Skin epidermis (tissue), 12 donors: ENCODE results near the gene LSMEM2.

ENCODE experiments used
- H3K27ac ChIP-seq, 21 experiments: fragments of 200-600 bp; sonication (generic) in 11 of 21; one replicate each; pipeline ENCODE4 v1.5.0; 2020; ENCODE audit warnings: mild to moderate bottlenecking in 3 of 21, inconsistent platforms in 2 of 21, moderate library complexity in 2 of 21
- H3K4me3 ChIP-seq, 7 experiments: fragments of 200-600 bp; sonication (generic) in 2 of 7; one replicate each; pipeline ENCODE4 v1.5.0; 2020; ENCODE audit warnings: inconsistent platforms in 2 of 7, mild to moderate bottlenecking in 2 of 7, moderate library complexity in 1 of 7

LSMEM2 gene

GRCh38 chr3:50278880-50279224 is at the start of gene LSMEM2:
LSMEM2 (plus strand) TSS chr3:50279087; CDS start chr3:50279114, 27 bp downstream.
- H3K4me3 ChIP-seq, result no peak within 1 kb of the TSS
- no peak within 1 kb of the TSS for H3K27ac ChIP-seq

GRCh38 chr3:50229490-50229889 is 49.4 kb upstream of the LSMEM2 start:
- Histone ChIP-seq H3K27ac (peak overlapping the region in 20 of 21 experiments; percentile 17 to 92 (median 52)), H3K4me3 (no peak overlapping the region)

GRCh38 chr3:50230104-50230793 is 48.6 kb upstream of the LSMEM2 start:
- H3K4me3 ChIP-seq, result no peak overlapping the region
- H3K27ac ChIP-seq, result peak overlapping the region in 20 of 21 experiments; percentile 17 to 92 (median 52)

- Histone ChIP-seq H3K4me3 (no peak overlapping the region), H3K27ac (peak overlapping the region in 10 of 21 experiments; percentile 17 to 92 (median 56))
Observed at GRCh38 chr3:50230794-50231125, 48.1 kb upstream of the LSMEM2 start.

- Histone ChIP-seq H3K27ac (no peak overlapping the region), H3K4me3 (no peak overlapping the region)
Observed at GRCh38 chr3:50231581-50231980, 47.3 kb upstream of the LSMEM2 start.

GRCh38 chr3:50232303-50232702 is 46.6 kb upstream of the LSMEM2 start:
- no peak overlapping the region for H3K4me3 ChIP-seq
- no peak overlapping the region for H3K27ac ChIP-seq

- Histone ChIP-seq H3K27ac (no peak overlapping the region), H3K4me3 (no peak overlapping the region)
Observed at GRCh38 chr3:50233176-50233575, 45.7 kb upstream of the LSMEM2 start.

- H3K4me3 ChIP-seq, result peak within 1 kb of the TSS; percentile 56 to 91 (median 72)
- peak within 1 kb of the TSS; percentile 69 to 95 (median 88) for H3K27ac ChIP-seq
Observed at GRCh38 chr3:50235716-50236483, 43.0 kb upstream of the LSMEM2 start, which contains the start of gene GNAI2. GNAI2 (plus strand) TSS chr3:50236204; CDS start chr3:50236336, 132 bp downstream.

- H3K27ac ChIP-seq, result peak overlapping the region; percentile 69 to 95 (median 88)
- H3K4me3 ChIP-seq, result peak overlapping the region; percentile 56 to 91 (median 72)
Observed at GRCh38 chr3:50236484-50237132, 42.3 kb upstream of the LSMEM2 start.

GRCh38 chr3:50237133-50237651 is 41.7 kb upstream of the LSMEM2 start:
- Histone ChIP-seq H3K27ac (peak overlapping the region; percentile 36 to 95 (median 88)), H3K4me3 (peak overlapping the region; percentile 56 to 91 (median 72))

GRCh38 chr3:50237754-50238548 is 40.9 kb upstream of the LSMEM2 start:
- Histone ChIP-seq H3K4me3 (peak overlapping the region; percentile 56 to 91 (median 72)), H3K27ac (peak overlapping the region; percentile 49 to 95 (median 88))

- peak overlapping the region; percentile 49 to 95 (median 88) for H3K27ac ChIP-seq
- H3K4me3 ChIP-seq, result peak overlapping the region; percentile 56 to 91 (median 72)
Observed at GRCh38 chr3:50238549-50239026, 40.3 kb upstream of the LSMEM2 start.

GRCh38 chr3:50239649-50240048 is 39.2 kb upstream of the LSMEM2 start:
- Histone ChIP-seq H3K4me3 (peak overlapping the region in 1 of 7 experiments; percentile 67), H3K27ac (peak overlapping the region in 16 of 21 experiments; percentile 8 to 95 (median 88))

GRCh38 chr3:50241163-50241562 is 37.7 kb upstream of the LSMEM2 start:
- H3K4me3 ChIP-seq, result no peak overlapping the region
- peak overlapping the region in 19 of 21 experiments; percentile 1 to 95 (median 84) for H3K27ac ChIP-seq

- Histone ChIP-seq H3K27ac (peak overlapping the region; percentile 1 to 95 (median 84)), H3K4me3 (no peak overlapping the region)
Observed at GRCh38 chr3:50241713-50242380, 37.0 kb upstream of the LSMEM2 start.

- H3K4me3 ChIP-seq, result no peak overlapping the region
Observed at GRCh38 chr3:50242381-50242770, 36.5 kb upstream of the LSMEM2 start.

GRCh38 chr3:50242851-50243542 is 35.9 kb upstream of the LSMEM2 start:
- Histone ChIP-seq H3K4me3 (peak overlapping the region in 1 of 7 experiments; percentile 6), H3K27ac (peak overlapping the region in 20 of 21 experiments; percentile 66 to 95 (median 84))

More at GRCh38 chr3:50242381-50242770, 36.5 kb upstream of the LSMEM2 start:
- H3K27ac ChIP-seq, result peak overlapping the region in 20 of 21 experiments; percentile 66 to 95 (median 84)

GRCh38 chr3:50243543-50243895 is 35.4 kb upstream of the LSMEM2 start:
- H3K4me3 ChIP-seq, result no peak overlapping the region
- peak overlapping the region in 20 of 21 experiments; percentile 66 to 95 (median 84) for H3K27ac ChIP-seq
